DMS153 (cell line): ENCODE data around the gene KCNIP3.
"Not testable (repeated sequence)": the region's sequence is repeated elsewhere in the genome, so short reads cannot be mapped to it uniquely, and the experiment has no call there.

ENCODE experiments used
- DNase-seq: peaks from one replicate; lab custom pipeline; 2025; lab: John Stamatoyannopoulos, UW

KCNIP3 gene

GRCh38 chr2:95384854-95385569 is 87.9 kb downstream of the KCNIP3 start:
- DNase-seq: no peak

- DNase-seq: no peak
Observed at GRCh38 chr2:95385570-95385984, 88.4 kb downstream of the KCNIP3 start.

GRCh38 chr2:95386031-95386430 is 88.9 kb downstream of the KCNIP3 start:
- DNase-seq: no peak

- no peak for DNase-seq
Observed at GRCh38 chr2:95387358-95387757, 90.2 kb downstream of the KCNIP3 start.

GRCh38 chr2:95388091-95388692 is 91.0 kb downstream of the KCNIP3 start:
- DNase-seq: no peak

- no peak for DNase-seq
Observed at GRCh38 chr2:95388856-95389244, 91.7 kb downstream of the KCNIP3 start.

GRCh38 chr2:95389245-95390119 is 92.3 kb downstream of the KCNIP3 start:
- no peak for DNase-seq

- no peak for DNase-seq
Observed at GRCh38 chr2:95390272-95390880, 93.2 kb downstream of the KCNIP3 start.

- no peak for DNase-seq
Observed at GRCh38 chr2:95390881-95391321, 93.8 kb downstream of the KCNIP3 start.

- DNase-seq: no peak
Observed at GRCh38 chr2:95391641-95392310, 94.6 kb downstream of the KCNIP3 start.

GRCh38 chr2:95392320-95392719 is 95.2 kb downstream of the KCNIP3 start:
- no peak for DNase-seq

- DNase-seq: no peak
Observed at GRCh38 chr2:95392730-95393455, 95.7 kb downstream of the KCNIP3 start.

- no peak for DNase-seq
Observed at GRCh38 chr2:95393901-95394300, 96.8 kb downstream of the KCNIP3 start.

GRCh38 chr2:95399061-95399460 is 101.9 kb downstream of the KCNIP3 start:
- no peak for DNase-seq

GRCh38 chr2:95401480-95401879 is 104.3 kb downstream of the KCNIP3 start:
- no peak for DNase-seq

- DNase-seq: not testable (repeated sequence)
Observed at GRCh38 chr2:95402004-95402369, 104.8 kb downstream of the KCNIP3 start.

- peak; percentile 80 for DNase-seq
Observed at GRCh38 chr2:95402370-95403203, 105.4 kb downstream of the KCNIP3 start, which contains the start of gene FAHD2A. FAHD2A (plus strand) TSS chr2:95402708; CDS start chr2:95405559, 2,851 bp downstream.

GRCh38 chr2:95403204-95403721 is 106.1 kb downstream of the KCNIP3 start:
- not testable (repeated sequence) for DNase-seq

- not testable (repeated sequence) for DNase-seq
Observed at GRCh38 chr2:95403824-95404223, 106.7 kb downstream of the KCNIP3 start.

GRCh38 chr2:95404676-95405075 is 107.5 kb downstream of the KCNIP3 start:
- not testable (repeated sequence) for DNase-seq
